BLaER1 treated with 17β-estradiol and CSF1 and Interleukin-3, amounts not matched to agents 10 nM and 100 nM (cell line): ENCODE results near the gene DIS3L.
"Not testable (repeated sequence)": the region's sequence is repeated elsewhere in the genome, so short reads cannot be mapped to it uniquely, and the experiment has no call there.

Source experiments
- H3K27ac ChIP-seq, 11 experiments: shearing (Covaris generic); formaldehyde crosslinking; 2 replicates each; pipeline ENCODE4 v1.8.1; 2022
- H3K27me3 ChIP-seq, 11 experiments: shearing (Covaris generic); formaldehyde crosslinking; 2 replicates each; pipeline ENCODE4 v1.8.1; 2022
- H3K36me3 ChIP-seq, 11 experiments: shearing (Covaris generic); formaldehyde crosslinking; 2 replicates each; pipeline ENCODE4 v1.8.1; 2022
- H3K4me1 ChIP-seq, 10 experiments: shearing (Covaris generic); formaldehyde crosslinking; 2 replicates each; pipeline ENCODE4 v1.8.1; 2022
- H3K4me2 ChIP-seq, 11 experiments: shearing (Covaris generic); formaldehyde crosslinking; 2 replicates each; pipeline ENCODE4 v1.8.1; 2022
- H3K4me3 ChIP-seq, 10 experiments: shearing (Covaris generic); formaldehyde crosslinking; 2 replicates each; pipeline ENCODE4 v1.8.1; 2022
- H3K9ac ChIP-seq, 11 experiments: shearing (Covaris generic); formaldehyde crosslinking; 2 replicates each; pipeline ENCODE4 v1.8.1; 2022
- H3K9me3 ChIP-seq, 11 experiments: shearing (Covaris generic); formaldehyde crosslinking; replicated peaks in 1 of 11; 2 replicates each; pipeline ENCODE4 v1.8.1; 2022
- H4K20me1 ChIP-seq, 11 experiments: shearing (Covaris generic); formaldehyde crosslinking; 2 replicates each; pipeline ENCODE4 v1.8.1; 2022
- Cebpa-rat ChIP-seq, 11 experiments: shearing (Covaris generic); IDR thresholded peaks; 2 replicates each; pipeline ENCODE4 v1.8.1; 2022

Gene DIS3L

GRCh38 chr15:66294932-66295235 is 1.5 kb downstream of the DIS3L start:
- Histone ChIP-seq H3K4me2 (peak overlapping the region; percentile 83 to 93 (median 91)), H4K20me1 (0 out of 22 replicates have a peak, but pooled peaks cover 0 to 4% (median 0%) of the 10 kb centered on the region in 11 experiments), H3K36me3 (peaks cover 12 to 39% (median 32%) of the 10 kb centered on the region in 11 experiments), H3K4me3 (peak overlapping the region; percentile 62 to 80 (median 72); a peak in 18 of 20 replicates), H3K27ac (peak overlapping the region in 9 of 11 experiments; percentile 81 to 98 (median 95); a peak in 16 of 22 replicates), H3K9me3 (no peaks in the 10 kb centered on the region), H3K9ac (peak overlapping the region; percentile 83 to 98 (median 92); a peak in 18 of 22 replicates), H3K27me3 (no peaks in the 10 kb centered on the region), H3K4me1 (peaks cover 24 to 54% (median 47%) of the 10 kb centered on the region in 10 experiments)
- no peak for TF ChIP-seq Cebpa-rat (IDR thresholded peaks at IDR 0.05)

DNA sequence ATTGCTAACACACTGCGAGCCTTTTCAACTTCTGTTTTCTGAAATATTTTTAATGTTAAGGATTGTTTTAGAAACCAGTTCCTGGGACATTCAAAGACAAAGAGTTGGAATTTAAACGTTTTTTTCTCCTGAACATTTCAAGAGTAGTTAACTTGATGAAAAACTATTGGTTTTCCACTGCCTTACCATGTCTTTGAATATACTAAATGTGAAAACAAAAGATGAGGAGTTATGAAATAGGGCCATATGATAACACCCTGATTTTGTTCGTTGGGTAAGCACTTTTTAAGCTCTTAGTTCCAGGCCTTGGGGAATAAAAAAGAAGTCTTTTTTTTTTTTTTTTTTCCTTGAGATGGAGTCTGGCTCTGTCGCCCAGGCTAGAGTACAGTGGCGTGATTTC is 2.8 kb downstream of the DIS3L start:
- Histone ChIP-seq H3K27me3 (no peaks in the 10 kb centered on the region), H3K4me2 (peak overlapping the region in 5 of 11 experiments; percentile 1 to 93 (median 93); a peak in 6 of 22 replicates), H3K4me1 (peaks cover 24 to 44% (median 38%) of the 10 kb centered on the region in 10 experiments), H3K36me3 (peaks cover 24 to 49% (median 39%) of the 10 kb centered on the region in 11 experiments), H3K27ac (no peak overlapping the region; a peak in 1 of 22 replicates), H3K9ac (no peak overlapping the region), H3K9me3 (no peaks in the 10 kb centered on the region), H3K4me3 (no peak overlapping the region), H4K20me1 (0 out of 22 replicates have a peak, but pooled peaks cover 0 to 4% (median 0%) of the 10 kb centered on the region in 11 experiments)
- TF ChIP-seq Cebpa-rat (IDR thresholded peaks at IDR 0.05): no peak

DNA sequence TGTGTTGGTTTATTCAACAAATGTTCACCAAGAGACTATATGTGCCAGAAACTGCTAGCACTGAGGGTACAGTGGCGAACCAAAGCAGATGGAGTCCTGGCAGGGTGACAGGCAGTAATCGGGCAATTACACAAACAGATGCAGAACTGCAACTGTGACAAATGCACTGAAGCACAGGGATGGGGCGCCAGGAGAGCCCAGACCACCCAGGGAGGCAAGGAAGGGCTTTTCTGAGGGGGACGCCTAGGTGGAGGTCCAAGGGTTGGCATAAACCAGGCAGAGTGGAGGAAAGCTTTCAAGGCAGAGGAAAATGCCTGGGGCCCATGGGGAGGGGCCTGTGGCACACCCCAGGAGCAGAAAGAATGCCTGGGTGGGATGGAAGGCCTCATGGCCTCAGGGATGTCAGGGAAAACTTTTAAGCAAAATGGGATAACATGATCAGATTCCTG is 5.5 kb downstream of the DIS3L start:
- Histone ChIP-seq H3K27ac (no peak overlapping the region), H3K36me3 (peaks cover 25 to 74% (median 54%) of the 10 kb centered on the region in 11 experiments), H4K20me1 (peaks cover 0 to 6% (median 0%) of the 10 kb centered on the region in 11 experiments; a peak in 1 of 22 replicates), H3K4me2 (no peak overlapping the region), H3K4me3 (no peak overlapping the region), H3K9me3 (no peaks in the 10 kb centered on the region), H3K27me3 (no peaks in the 10 kb centered on the region), H3K9ac (no peak overlapping the region), H3K4me1 (peaks cover 11 to 26% (median 21%) of the 10 kb centered on the region in 10 experiments)
- no peak for TF ChIP-seq Cebpa-rat (IDR thresholded peaks at IDR 0.05)

- peaks cover 0 to 6% (median 0%) of the 10 kb centered on the region in 11 experiments; a peak in 1 of 22 replicates for H4K20me1 ChIP-seq
- H3K4me3 ChIP-seq: no peak overlapping the region
- no peaks in the 10 kb centered on the region for H3K9me3 ChIP-seq
- no peak overlapping the region for H3K9ac ChIP-seq
- H3K27ac ChIP-seq: no peak overlapping the region
- peaks cover 32 to 95% (median 70%) of the 10 kb centered on the region in 11 experiments for H3K36me3 ChIP-seq
- TF ChIP-seq Cebpa-rat (IDR thresholded peaks at IDR 0.05): no peak
- no peaks in the 10 kb centered on the region for H3K27me3 ChIP-seq
- H3K4me2 ChIP-seq: no peak overlapping the region
- H3K4me1 ChIP-seq: peaks cover 0 to 13% (median 4%) of the 10 kb centered on the region in 10 experiments; a peak in 6 of 20 replicates
Observed at GRCh38 chr15:66302489-66303278, 9.3 kb downstream of the DIS3L start.

- H3K36me3 ChIP-seq: peaks cover 40 to 95% (median 69%) of the 10 kb centered on the region in 11 experiments
- not testable (repeated sequence) for H3K9me3 ChIP-seq, H3K27ac ChIP-seq, H3K27me3 ChIP-seq, H3K9ac ChIP-seq, H4K20me1 ChIP-seq, H3K4me3 ChIP-seq
- H3K4me1 ChIP-seq: peaks cover 0 to 13% (median 4%) of the 10 kb centered on the region in 10 experiments; a peak in 6 of 20 replicates
- peak overlapping the region in 1 of 11 experiments; percentile 22; a peak in 2 of 22 replicates for H3K4me2 ChIP-seq
Observed at GRCh38 chr15:66304425-66304824, 11.1 kb downstream of the DIS3L start.

- no peak overlapping the region for H3K27ac ChIP-seq
- peaks cover 0 to 6% (median 0%) of the 10 kb centered on the region in 11 experiments; a peak in 1 of 22 replicates for H4K20me1 ChIP-seq
- H3K9ac ChIP-seq: no peak overlapping the region
- peaks cover 0 to 13% (median 4%) of the 10 kb centered on the region in 10 experiments; a peak in 6 of 20 replicates for H3K4me1 ChIP-seq
- no peaks in the 10 kb centered on the region for H3K27me3 ChIP-seq
- no peak overlapping the region for H3K4me2 ChIP-seq
- no peaks in the 10 kb centered on the region for H3K9me3 ChIP-seq
- no peak for TF ChIP-seq Cebpa-rat (IDR thresholded peaks at IDR 0.05)
- no peak overlapping the region for H3K4me3 ChIP-seq
- peaks cover 43 to 95% (median 74%) of the 10 kb centered on the region in 11 experiments for H3K36me3 ChIP-seq
Observed at GRCh38 chr15:66306381-66306780, 13.0 kb downstream of the DIS3L start.

DNA sequence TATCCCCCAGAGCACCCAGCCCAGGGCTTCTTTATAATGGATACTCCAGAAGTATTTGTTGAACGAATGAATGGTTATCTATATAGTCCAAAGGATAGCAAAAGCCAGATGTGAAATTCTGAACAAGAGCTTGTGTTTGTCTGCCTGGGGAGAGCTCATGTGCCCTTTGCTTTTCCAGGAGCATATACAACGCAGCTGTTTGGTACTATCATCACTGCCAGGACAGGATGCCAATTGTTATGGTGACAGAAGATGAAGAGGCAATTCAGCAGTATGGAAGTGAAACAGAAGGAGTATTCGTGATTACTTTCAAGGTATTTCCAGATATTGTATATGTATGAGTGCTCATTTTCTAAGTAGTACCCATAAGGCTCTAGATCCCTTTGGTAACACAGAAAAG is 15.2 kb downstream of the DIS3L start:
- no peak overlapping the region for H3K4me3 ChIP-seq
- H3K9ac ChIP-seq: no peak overlapping the region
- H3K4me1 ChIP-seq: peaks cover 0 to 13% (median 4%) of the 10 kb centered on the region in 10 experiments; a peak in 6 of 20 replicates
- peaks cover 64 to 96% (median 83%) of the 10 kb centered on the region in 11 experiments for H3K36me3 ChIP-seq
- no peaks in the 10 kb centered on the region for H4K20me1 ChIP-seq
- H3K4me2 ChIP-seq: no peak overlapping the region
- no peaks in the 10 kb centered on the region for H3K9me3 ChIP-seq
- no peak for TF ChIP-seq Cebpa-rat (IDR thresholded peaks at IDR 0.05)
- H3K27ac ChIP-seq: no peak overlapping the region
- no peaks in the 10 kb centered on the region for H3K27me3 ChIP-seq

DNA sequence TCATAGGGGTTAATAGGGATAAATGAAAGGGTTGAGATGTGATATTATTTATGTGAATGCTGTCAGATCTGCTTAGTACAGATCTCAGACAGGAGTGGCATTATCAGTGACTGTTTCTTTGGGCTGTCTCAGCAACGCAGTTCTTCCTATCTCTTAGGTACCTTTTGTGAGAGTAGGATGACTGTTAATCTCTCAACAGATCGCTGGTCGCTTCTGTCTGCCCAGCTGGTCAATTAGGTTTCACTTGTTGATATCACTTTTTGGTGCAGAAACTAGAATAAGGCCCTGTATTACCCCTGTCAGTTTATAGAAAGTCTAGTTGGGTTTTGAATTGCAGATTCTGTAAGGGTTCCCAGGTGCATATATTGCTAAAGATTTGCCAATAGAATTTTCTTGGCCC is 16.5 kb downstream of the DIS3L start:
- H3K36me3 ChIP-seq: peaks cover 76 to 100% (median 94%) of the 10 kb centered on the region in 11 experiments
- H3K9me3 ChIP-seq: no peaks in the 10 kb centered on the region
- no peak overlapping the region for H3K4me2 ChIP-seq
- no peaks in the 10 kb centered on the region for H4K20me1 ChIP-seq
- H3K4me3 ChIP-seq: no peak overlapping the region
- no peaks in the 10 kb centered on the region for H3K27me3 ChIP-seq
- peaks cover 0 to 5% (median 1%) of the 10 kb centered on the region in 10 experiments; a peak in 5 of 20 replicates for H3K4me1 ChIP-seq
- no peak for TF ChIP-seq Cebpa-rat (IDR thresholded peaks at IDR 0.05)
- no peak overlapping the region for H3K27ac ChIP-seq
- no peak overlapping the region for H3K9ac ChIP-seq

DNA sequence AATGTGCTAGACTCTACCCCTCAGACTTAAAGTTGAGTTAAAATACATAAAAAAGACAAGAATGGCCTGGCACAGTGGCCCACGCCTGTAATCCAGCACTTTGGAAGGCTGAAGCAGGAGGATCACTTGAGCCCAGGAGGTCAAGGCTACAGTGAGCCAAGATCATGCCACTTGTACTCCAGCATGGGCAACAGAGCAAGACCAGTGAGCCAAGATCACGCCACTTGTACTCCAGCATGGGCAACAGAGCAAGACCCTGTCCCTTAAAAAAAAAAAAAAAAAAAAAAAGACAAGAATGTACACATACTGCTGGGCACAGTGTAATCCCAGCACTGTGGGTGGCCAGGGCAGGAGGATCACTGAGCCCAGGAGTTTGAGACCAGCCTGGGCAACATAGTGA is 17.4 kb downstream of the DIS3L start:
- Histone ChIP-seq H3K27me3 (no peaks in the 10 kb centered on the region), H3K4me2 (no peak overlapping the region), H3K4me3 (no peak overlapping the region), H3K27ac (no peak overlapping the region), H3K4me1 (no peaks in the 10 kb centered on the region), H3K9ac (no peak overlapping the region), H3K36me3 (peaks cover 85 to 100% (median 97%) of the 10 kb centered on the region in 11 experiments), H3K9me3 (no peaks in the 10 kb centered on the region), H4K20me1 (no peaks in the 10 kb centered on the region)
- TF ChIP-seq Cebpa-rat (IDR thresholded peaks at IDR 0.05): no peak
